Activated CD8-positive, alpha-beta memory T cell treated with anti-CD3 and anti-CD28 coated beads, Interleukin-2, amount 50 U/mL, for 48 hours (primary cell): ENCODE data around the gene GPRIN2.
"Not testable (repeated sequence)": the region's sequence is repeated elsewhere in the genome, so short reads cannot be mapped to it uniquely, and the experiment has no call there.

ENCODE experiments used
- DNase-seq: peaks from one replicate; pipeline ENCODE4 v3.0.0-alpha.2; 2020

The GPRIN2 gene

DNA sequence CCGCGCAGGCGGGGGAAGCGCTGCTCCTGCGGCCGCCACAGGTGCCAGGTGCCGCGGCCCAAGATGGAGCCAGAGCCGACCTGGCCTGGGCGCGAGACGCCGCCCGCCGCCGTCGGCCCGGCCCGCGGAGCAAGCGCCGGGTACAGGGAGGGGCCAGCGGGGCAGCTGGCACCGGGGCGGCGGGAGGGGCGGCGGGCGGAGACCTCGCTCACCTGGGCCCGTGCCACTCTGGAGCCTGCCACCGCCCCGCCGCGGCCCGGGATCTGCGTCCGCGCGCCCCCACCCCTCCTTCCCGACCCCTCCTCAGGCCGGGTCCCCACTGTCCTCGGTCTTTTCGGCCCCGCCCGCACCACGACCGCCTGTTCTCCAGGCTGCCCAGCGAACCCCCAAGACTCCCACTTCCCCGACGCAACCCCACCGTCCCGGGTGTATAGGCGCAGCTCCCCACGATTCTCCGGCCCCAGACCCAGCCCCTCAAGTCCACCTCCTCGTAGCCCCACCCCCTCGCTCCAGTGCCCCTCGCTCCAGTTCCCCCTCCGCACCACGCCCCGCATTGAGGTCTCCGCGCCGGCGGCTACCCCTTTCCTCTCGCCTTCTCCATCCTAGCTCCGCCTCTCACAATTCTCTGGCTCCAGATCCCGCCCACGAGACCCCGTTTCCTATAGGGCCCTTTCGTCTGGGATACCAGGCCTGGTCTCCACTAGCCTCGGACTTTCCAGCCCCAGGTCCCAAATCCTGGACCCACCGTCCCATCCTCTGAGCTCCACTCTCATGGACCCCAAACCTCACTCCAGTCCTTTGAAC lies at the start of gene GPRIN2:
Gene GPRIN2 (minus strand): TSS at position 144 of the 804 bp plus-strand sequence. CDS start 5,922 bp downstream, outside the sequence.
- peak; percentile 54 for DNase-seq

GRCh38 chr10:46600516-46600915 lies 44.1 kb upstream of the GPRIN2 start:
- not testable (repeated sequence) for DNase-seq

DNA sequence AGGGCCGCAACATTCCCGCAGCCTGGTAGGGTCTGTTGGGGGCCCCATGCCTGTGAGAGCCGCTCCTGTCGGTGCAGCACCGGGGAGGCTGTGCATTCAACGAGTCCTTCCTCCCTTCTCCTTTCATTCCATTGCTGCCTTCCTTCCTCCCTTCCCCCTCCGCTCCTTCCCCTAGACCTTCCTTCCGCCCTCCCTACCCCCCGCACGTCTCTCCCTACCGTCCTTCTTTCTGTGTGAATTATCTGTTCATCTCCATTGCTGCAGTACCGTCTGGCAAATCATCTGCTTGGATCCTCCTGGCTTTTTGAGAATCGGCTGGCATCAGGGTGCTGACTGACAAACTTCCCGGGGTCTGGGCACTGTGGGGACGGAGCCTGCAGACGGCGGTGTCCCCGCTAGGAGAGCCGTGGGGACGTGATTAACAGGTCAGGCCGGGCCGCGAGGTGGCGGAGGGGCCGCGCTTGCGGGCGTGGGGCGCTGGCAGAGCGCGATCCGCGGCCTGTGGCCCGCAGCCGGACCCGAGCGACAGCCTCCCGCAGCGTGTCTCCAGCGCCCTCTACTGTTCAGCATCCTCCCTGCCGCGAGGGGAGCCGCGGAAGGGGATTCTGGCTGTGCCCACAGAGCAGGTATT lies 41.3 kb upstream of the GPRIN2 start:
- DNase-seq = not testable (repeated sequence)

- DNase-seq = not testable (repeated sequence)
Measured at GRCh38 chr10:46596570-46596969, 40.1 kb upstream of the GPRIN2 start.

- DNase-seq = not testable (repeated sequence)
Measured at GRCh38 chr10:46594453-46595063, 38.1 kb upstream of the GPRIN2 start.

DNA sequence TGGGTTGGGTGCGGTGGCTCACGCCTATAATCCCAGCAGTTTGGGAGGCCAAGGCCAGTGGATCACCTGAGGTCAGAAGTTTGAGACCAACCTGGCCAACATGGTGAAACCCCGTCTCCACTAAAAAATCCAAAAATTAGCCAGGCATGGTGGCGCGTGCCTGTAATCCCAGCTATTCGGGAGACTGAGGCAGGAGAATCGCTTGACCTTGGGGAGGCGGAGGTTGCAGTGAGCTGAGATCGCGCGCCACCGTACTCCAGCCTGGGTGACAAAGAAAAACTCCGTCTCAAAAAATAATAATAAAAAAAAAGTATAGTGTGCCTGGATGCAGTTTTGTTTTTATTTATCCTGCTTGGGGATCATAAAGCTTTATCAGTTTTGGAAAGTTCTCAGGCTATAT lies 36.8 kb upstream of the GPRIN2 start:
- not testable (repeated sequence) for DNase-seq

DNA sequence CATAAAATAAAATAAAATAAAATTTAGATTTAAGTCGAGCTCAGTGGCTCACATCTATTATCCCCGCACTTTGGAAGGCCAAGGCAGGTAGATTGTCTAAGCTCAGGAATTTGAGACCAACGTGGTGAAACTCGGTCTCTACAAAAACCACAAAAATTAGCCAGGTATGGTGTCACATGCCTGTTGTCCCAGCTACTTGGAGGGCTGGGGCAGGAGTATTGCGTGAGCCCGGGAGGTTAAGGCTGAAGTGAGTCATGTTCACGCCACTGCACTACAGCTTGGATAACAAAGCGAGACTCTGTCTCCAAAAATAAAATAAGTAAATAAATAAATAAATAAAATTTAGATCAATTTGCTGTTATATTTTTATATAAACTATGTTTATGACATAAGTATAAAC lies 34.6 kb upstream of the GPRIN2 start:
- DNase-seq = not testable (repeated sequence)

DNA sequence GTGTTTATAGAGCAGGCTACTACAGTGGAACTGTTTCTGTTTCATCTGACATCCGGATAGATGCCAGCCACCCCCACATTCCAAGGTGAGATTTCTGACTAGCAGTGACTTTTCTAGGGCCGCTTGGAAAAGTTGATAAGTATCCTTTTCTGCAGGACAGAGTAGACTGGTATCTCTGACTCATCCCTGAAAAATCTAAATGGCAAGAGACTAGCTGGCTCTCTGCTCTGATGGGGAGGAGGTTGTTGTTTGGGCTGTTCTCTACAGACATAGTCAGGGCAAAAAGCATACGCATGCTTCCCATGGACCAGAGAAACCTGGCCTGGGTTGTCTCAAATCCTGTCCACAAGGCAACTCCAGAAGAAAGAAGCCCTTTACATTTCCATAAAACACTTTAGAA lies 33.1 kb upstream of the GPRIN2 start:
- DNase-seq = not testable (repeated sequence)

DNA sequence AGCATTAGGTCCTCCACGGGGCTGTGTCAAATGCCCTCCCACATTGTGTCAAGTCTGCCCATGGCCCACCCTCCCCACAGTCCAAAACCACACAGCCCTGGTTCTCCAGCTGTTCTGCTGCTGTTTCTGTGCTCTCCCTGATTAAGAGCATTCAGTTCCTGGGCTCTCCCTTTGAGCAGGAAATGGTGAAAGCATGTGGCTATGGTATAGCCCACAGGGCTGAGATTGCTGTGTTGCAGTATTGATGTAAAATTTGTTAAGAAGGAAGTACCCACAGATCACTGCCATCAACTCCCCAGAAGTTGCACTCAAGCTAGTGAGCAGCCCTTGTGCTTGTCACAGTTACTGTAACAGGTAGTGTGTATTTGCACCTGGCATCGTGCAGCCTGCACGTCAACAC lies 31.8 kb upstream of the GPRIN2 start:
- DNase-seq = not testable (repeated sequence)

DNA sequence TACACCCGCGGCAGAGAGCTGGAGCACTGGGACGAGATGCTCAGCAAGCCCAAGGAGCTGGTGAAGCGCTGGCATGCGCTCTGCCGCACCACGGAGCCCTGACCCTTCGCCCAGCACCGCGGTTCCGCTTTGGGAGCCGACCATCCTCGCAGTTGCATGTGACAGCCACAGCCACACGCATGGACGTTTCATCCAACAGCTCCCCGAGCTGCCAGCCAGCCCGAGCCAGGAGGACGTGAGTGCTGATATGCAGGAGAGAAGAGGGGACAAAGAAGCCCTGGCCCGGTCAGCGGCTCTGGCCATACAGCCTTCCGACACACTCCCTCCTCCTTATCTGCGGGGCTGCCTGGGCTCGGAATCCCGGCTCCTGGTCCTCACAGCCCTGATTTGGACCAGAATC lies 31.1 kb upstream of the GPRIN2 start:
- not testable (repeated sequence) for DNase-seq

DNA sequence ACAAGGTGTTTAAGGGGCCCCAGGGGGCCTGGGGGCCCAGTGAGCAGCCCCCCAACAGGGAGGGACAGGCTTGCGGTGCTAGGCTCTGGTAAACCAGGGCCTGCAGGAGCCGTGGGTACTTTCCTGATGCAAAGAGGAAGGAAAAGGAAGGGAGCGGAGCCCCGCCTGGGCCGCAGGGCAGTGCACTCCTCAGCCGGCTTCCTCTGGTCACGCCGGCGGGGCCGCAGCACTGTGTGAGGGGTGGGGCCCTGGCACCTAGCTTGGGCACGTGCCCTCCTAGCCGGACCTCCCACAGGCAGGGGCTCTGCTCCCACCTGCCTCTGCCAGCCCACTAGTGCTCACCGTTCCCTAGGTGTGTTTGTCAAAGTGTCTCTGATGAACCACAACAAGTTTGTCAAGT lies 28.8 kb upstream of the GPRIN2 start:
- DNase-seq = not testable (repeated sequence)

DNA sequence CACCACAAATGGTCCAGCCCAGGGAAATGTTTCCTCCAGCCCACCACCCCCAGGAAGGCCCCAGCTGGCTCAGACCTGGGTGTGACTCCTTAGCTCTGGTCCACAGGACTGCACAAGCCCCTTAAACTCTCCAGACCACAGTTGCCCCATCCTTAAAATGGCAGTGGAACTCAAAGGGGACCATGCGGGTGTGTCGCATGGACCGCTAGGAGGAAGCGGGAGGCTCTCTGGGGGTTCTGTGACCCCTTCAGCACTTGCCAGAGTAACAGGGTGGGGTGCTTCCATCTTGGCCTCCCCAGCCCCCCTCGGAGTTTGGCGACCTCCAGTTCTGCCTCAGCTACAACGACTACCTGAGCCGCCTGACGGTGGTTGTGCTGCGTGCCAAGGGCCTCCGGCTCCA lies 27.7 kb upstream of the GPRIN2 start:
- not testable (repeated sequence) for DNase-seq

DNA sequence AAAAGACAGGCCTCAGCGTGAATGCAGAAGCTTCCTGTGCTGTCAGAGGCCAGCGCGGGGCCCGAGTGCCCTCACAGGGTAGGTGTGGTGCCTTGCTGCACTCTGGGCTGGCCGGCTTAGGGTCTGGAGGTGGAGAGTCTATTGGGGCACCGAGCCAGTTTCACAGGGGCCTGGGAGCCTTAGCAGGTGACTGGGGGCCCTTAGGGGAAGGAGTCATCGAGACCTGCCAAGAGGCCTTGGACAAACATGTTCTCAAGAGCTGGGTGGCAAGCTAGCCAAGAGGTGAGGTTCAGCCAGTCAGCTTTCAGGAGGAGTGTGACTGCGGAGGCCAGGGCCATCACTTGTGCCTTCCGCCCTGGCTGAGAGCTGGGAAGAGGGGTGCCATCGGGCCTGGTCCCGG lies 26.1 kb upstream of the GPRIN2 start:
- not testable (repeated sequence) for DNase-seq

- DNase-seq = not testable (repeated sequence)
Measured at GRCh38 chr10:46581997-46582396, 25.5 kb upstream of the GPRIN2 start.

DNA sequence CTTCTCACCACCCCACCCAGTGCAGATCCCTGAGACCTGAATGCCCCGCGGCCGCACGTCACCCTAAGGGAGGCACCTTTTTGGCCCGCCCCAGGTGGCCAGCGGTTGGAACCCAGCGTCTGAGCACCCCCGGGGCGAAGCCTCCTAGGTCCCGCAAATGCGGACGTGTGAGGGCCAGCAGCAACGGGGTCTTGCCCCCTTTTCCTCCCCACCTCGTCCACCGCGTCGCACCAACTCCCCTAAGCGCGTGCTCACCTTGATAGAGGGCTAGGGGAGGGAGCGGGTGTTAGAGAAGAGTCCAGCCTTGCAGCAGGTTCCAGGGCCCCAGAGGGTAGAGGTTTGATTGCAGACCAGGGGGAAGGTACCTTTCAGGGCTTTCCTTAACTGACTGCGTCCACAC lies 22.9 kb upstream of the GPRIN2 start:
- DNase-seq = not testable (repeated sequence)

DNA sequence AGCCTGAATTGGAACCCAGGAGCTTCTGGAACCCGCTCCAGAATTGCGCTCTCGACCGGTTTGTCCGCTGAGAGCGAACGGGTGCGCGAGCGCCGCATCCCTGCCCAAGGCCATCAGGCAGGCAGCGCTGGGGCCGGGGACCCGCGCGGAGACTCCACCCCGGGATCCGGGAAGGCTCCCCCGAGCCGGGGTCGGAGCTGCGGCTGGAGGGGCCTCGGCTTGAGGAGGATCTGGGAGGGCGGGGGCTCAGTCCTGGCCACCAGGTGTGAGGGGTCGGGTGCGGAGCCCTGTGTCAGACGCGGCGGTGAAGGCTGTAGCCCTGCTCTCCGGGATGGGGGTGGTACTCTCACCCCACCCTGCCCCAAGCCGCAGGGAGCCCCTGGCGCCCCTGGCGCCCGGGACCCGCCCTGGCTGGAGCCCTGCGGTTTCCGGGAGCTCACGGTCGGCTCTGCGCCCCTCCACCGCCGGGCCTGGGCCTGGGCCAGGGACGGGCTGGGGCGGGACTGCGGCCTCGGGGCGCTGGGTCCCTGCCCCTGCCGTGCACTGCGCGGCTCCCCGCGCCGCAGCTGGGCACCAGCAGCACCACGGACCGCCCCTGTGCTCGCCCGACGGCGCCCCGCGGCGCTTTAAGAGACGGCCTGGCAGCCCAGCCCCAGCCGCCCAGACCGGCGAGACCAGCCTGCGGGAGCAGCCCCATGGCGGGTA lies 22.2 kb upstream of the GPRIN2 start, which contains the start of gene SYT15:
Gene SYT15 (plus strand): TSS at position 655 of the 705 bp plus-strand sequence. CDS start 41 bp downstream, at position 696.
- not testable (repeated sequence) for DNase-seq

DNA sequence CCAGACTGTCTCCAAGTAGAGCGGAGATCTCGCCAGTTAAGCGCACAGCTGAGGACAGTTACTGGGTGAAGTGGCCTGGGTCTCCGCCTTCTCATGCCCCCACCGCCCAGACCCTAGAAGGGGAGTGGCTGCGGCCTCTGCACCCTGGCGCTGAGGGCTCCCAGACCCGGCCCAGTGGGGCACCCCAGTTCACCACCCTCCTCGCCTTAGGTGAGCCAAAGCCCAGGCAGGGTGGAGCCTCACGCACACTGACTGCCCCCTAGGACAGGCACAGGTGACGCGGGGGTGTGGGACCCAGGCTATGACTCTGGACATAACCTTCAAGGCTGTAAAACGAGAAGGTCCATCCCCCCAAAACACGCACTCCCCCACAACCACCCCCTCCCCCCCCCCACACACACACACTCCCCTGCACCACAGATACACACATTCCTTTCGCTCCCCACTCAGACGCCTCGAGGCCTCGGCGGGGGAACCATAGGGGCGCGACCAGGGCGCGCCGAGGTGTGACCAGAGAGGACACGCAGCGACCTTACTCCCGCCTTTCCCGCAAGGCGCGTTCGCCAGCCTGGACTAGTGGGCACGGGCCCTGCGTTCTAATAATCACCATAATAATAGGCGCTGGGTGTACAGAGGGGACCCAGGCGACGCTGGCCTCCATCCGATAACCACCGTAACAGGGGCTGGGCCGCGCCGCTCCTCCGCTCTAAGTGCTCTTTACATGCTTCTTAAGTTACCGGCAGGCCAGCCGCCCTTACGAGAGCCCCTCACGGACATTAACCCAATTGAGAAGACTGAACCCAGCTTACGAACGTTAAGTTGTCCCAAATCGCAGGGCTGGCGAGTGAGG lies 21.4 kb upstream of the GPRIN2 start:
- DNase-seq = not testable (repeated sequence)

DNA sequence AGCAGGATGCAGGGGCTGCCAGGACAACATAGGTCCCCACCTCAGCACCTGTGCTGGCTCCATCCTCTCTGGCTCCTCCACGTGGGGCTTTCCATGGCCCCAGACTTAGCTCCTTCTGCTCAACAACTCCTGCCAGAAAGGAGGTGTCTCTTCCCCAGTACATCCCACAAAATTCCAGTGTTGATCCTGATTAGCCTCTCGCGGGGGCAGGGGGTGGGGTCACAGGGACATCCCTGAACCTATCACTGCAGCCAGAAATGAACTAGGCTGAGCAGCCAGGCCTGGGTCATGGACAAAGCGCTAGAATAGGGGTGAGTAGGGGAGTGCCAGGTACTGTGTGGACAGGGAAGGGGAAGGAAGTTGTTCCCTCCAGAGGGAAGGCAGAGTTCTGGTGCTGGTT lies 17.4 kb upstream of the GPRIN2 start:
- not testable (repeated sequence) for DNase-seq

DNA sequence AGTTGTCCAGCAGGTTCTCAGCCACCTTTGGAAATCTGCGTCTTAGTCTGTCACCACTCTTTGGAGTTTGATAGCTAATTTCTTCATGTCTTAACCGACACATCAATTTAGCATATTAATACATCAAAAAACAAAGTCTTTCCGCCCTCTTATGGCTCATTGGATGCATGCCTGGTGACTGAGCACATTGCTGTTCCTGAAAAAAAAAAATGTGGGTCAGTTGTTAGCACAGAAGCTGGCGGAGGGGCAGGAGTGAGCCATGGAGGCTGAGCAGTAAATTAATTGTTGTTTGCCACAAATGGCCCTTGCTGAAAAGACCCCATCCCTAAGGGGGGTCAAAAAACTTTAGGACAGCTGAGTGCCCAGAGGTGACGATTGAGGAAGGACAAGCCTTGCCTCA lies 16.9 kb upstream of the GPRIN2 start:
- DNase-seq = not testable (repeated sequence)

- not testable (repeated sequence) for DNase-seq
Measured at GRCh38 chr10:46572765-46573164, 16.3 kb upstream of the GPRIN2 start.

- not testable (repeated sequence) for DNase-seq
Measured at GRCh38 chr10:46570655-46571054, 14.2 kb upstream of the GPRIN2 start.

- not testable (repeated sequence) for DNase-seq
Measured at GRCh38 chr10:46567151-46567550, 10.7 kb upstream of the GPRIN2 start.
